Skeletal muscle cell (primary cell): ENCODE measurements around the gene RTTN.

Experiments
- DNase-seq: peaks from one replicate; pipeline ENCODE4 v3.0.0-alpha.2; 2010; ENCODE audit warnings: low read depth
- H3K4me3 ChIP-seq: 2 replicates; pipeline ENCODE4 v1.5.1; 2011; ENCODE audit warnings: low read depth, mild to moderate bottlenecking, control low read depth, low read length, moderate library complexity

RTTN gene

DNA sequence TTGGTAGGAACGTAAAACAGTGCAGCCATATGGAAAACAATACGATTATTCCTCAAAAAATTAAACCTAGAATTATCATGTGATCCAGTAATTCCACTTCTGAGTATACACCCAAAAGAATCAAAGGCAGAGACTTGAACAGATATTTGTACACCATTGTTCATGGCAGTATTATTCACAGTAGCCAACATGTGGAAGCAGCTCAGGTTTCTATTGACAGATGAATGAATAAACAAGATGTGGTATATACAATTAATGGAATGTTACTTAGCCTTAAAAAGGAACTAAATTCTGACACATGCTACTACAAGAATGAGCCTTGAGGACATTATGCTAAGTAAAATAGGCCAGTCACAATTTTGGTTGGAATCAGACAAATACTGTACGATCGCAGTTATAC, 14.2 kb upstream of the RTTN start:
- DNase-seq: no peak
- no peak overlapping the region for H3K4me3 ChIP-seq

DNA sequence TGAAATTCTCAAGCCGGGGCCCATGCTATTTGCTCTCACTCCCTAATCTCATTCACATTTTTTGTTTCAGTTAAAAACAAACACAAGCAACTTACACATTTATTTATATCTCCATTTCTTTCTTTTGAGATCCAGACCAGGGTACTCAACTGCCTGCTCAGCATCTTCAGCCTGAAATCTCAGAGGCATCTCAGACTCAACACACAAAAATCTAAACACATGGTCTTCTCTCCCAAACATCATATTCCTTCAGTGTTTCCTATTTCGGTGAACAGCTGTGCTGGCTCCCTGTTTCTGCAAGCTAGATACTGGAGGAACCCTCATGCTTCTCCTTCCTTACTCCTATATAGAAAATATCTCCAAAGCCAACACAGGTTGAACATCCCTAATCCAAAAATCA, 11.3 kb upstream of the RTTN start:
- no peak overlapping the region for H3K4me3 ChIP-seq
- no peak for DNase-seq

- H3K4me3 ChIP-seq: no peak overlapping the region
- DNase-seq: no peak
Measured at GRCh38 chr18:70207181-70207580, 1.7 kb upstream of the RTTN start.

DNA sequence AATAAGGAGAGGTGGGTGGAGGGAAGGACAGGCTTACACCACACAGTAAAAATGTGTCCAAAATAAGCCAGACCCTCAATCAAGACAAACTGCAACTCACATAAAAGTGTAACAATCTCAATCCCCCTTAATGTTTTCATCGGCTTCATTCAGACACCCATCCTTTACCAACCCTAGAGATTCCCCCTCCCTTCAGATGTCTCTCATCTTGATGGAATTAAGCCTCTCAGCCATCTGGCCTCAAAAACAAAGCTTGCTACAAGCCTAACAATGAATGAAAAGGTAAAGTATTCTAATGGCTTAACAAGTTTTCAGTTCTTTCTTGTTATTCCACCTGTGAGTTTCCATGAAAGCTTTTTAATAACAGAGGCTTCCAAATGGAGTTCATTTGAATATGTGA, 5.2 kb downstream of the RTTN start:
- no peak overlapping the region for H3K4me3 ChIP-seq
- no peak for DNase-seq

GRCh38 chr18:70197844-70198243, 7.6 kb downstream of the RTTN start:
- no peak overlapping the region for H3K4me3 ChIP-seq
- DNase-seq: no peak

- no peak for DNase-seq
- H3K4me3 ChIP-seq: no peak overlapping the region
Measured at GRCh38 chr18:70197026-70197425, 8.5 kb downstream of the RTTN start.

GRCh38 chr18:70195852-70196434, 9.5 kb downstream of the RTTN start:
- DNase-seq: no peak
- no peak overlapping the region for H3K4me3 ChIP-seq

DNA sequence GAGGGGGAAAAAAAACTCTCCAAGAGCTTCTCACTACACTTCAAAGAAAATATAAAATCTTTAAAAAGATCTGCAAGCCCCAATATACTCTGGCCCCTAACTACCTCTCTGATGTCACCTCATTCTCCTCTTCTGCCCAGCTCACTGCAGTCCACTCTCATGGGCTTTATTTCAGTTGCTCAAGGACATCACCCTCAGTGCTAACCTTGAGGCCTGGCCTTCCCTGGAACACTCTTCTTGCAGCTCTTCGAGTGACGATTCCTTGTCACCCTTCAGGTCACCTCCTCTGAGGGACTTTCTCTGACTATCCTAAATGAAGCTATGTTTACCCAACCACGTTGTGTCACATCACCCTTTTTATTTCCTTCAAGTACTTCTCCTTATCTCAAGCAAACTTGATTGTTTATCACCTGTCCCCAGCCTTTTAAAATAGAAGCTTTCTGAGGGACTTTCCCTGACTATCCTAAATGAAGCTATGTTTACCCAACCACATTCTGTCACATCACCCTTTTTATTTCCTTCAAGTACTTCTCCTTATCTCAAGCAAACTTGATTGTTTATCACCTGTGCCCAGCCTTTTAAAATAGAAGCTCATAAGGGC, 10.4 kb downstream of the RTTN start:
- no peak for DNase-seq
- no peak overlapping the region for H3K4me3 ChIP-seq

GRCh38 chr18:70194227-70194890, 11.1 kb downstream of the RTTN start:
- no peak overlapping the region for H3K4me3 ChIP-seq
- DNase-seq: no peak

DNA sequence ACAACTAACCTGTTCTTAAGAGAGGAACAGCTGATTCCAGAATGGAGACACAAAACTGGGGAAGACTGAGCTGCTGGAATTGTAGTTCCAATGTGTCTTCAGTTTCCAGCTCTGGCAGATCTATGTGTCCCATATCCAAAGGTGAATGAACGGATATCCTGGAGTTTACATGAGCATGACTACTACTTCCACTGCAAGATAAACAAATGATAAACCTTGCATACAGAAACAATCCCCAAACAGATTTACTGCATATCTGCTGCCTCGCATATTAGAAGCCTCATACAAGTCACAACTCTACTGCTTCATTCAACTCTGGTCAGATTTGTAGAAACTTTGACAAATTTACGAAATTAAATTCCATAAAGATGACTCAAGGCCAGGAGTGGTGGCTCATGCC, 15.0 kb downstream of the RTTN start:
- H3K4me3 ChIP-seq: no peak overlapping the region
- no peak for DNase-seq

- DNase-seq: no peak
Measured at GRCh38 chr18:70188113-70188512, 17.4 kb downstream of the RTTN start.

GRCh38 chr18:70183441-70183840, 22.0 kb downstream of the RTTN start:
- no peak for DNase-seq
- no peak overlapping the region for H3K4me3 ChIP-seq

More at GRCh38 chr18:70188113-70188512, 17.4 kb downstream of the RTTN start:
- no peak overlapping the region for H3K4me3 ChIP-seq

- no peak overlapping the region for H3K4me3 ChIP-seq
- DNase-seq: no peak
Measured at GRCh38 chr18:70182548-70182947, 22.9 kb downstream of the RTTN start.

- no peak overlapping the region for H3K4me3 ChIP-seq
- no peak for DNase-seq
Measured at GRCh38 chr18:70181725-70182124, 23.8 kb downstream of the RTTN start.

DNA sequence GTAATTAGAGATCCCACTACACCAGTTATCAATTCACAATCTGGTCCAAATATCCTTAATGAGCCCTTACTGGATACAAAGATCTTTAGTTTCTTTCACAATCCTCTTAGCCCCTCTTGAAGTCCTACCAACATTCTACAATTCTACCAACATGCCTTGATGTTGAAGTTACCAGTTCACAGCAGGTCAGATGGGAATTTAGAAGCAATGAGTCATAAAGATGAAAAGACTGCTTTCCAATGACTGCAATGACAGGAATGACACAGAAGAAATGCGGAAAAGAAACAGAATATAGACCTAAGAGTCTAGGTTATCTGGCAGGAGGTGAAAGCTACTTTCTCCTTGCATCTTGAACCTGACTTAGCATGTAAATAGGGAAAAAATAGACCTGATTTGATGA, 24.5 kb downstream of the RTTN start:
- peak; percentile 20 for DNase-seq
- H3K4me3 ChIP-seq: no peak overlapping the region

DNA sequence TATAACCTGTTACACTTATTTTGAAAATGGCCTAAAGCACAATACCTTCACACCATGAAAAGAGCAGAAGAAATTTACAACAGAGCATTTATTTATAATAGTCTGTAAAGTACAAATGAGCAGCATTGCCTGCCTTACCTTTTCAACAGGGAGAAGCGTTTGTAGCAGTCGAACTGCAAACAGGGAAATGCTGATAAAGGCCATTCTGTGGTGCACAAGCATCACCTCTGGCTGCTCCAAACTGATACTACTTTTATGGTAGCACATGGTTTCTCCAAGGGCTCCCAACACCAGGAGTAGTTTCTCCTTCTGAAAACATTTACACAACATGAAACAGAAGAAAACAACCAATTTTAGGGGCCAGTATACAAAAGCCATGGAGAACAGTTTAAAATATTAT, 28.9 kb downstream of the RTTN start:
- no peak for DNase-seq
- no peak overlapping the region for H3K4me3 ChIP-seq

DNA sequence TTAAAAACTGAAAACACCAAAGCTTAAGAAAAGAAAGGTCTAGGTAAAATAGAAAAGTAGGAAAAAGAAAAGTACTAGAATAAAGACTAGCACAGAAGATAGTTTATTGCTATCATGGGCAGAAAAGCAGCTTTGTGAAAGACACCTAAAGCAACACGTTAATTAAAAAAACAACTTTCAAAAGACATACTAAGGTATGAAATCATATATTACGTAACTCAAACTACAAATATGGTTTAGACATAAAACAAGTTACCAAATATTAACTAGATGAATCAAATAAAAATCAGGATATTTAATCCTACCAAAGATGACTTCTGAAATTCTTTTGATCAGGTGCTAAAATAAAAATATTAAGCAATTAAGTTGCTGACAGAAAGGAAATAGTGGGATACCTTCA, 30.3 kb downstream of the RTTN start:
- no peak overlapping the region for H3K4me3 ChIP-seq
- no peak for DNase-seq

GRCh38 chr18:70172225-70172624, 33.3 kb downstream of the RTTN start:
- H3K4me3 ChIP-seq: no peak overlapping the region
- DNase-seq: no peak

DNA sequence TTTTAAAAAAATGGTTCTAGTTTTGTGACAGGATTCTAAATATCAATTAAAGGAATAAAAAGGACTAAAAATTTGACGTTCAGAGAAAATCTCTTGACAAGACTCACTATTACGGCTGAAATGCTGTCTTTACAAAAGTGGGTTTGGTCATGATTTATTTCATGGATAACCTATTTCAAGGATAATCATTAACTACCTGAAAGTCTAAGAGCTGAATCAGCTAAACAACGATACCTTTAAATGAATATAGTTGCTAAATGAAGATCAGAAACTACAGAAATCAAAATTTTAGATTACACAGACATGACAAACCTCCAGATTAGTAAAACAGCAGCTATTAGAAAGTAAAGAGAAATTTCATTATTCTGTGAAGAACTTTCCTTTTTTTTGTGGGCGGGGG, 35.7 kb downstream of the RTTN start:
- H3K4me3 ChIP-seq: no peak overlapping the region
- DNase-seq: no peak

DNA sequence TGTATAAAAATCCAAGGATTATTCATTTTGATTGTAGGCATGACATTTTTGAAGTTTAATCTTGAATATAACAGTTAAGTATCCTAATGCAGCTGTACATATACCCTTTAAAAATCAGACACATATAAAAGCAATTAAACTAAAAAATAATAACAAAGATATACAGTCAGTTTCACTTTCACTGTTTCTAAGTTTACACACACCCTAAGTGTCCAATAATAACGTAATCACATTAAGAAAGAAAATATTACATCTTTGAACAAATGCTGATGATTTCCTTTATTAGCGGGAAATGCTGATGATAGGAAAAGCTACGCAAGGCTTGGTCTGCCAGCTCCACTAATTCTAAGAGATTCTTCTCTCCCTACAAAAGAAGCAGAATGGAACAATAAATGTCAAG, 38.8 kb downstream of the RTTN start:
- no peak for DNase-seq
- H3K4me3 ChIP-seq: no peak overlapping the region

- DNase-seq: no peak
- H3K4me3 ChIP-seq: no peak overlapping the region
Measured at GRCh38 chr18:70165936-70166335, 39.6 kb downstream of the RTTN start.
